Activated CD8-positive, alpha-beta memory T cell treated with anti-CD3 and anti-CD28 coated beads, Interleukin-2, amount 50 U/mL, for 48 hours (primary cell): ENCODE measurements around the gene ADIPOR2.
A peak's percentile ranks its signal among the peaks of the same experiment; 100 is the strongest.

Experiments
- DNase-seq: peaks from one replicate; pipeline ENCODE4 v3.0.0-alpha.2; 2020

The ADIPOR2 gene

GRCh38 chr12:1800401-1801302 is 109.8 kb downstream of the ADIPOR2 start:
- peak; percentile 48 for DNase-seq

- DNase-seq, result no peak
These were observed 110.6 kb downstream of the ADIPOR2 start for GRCh38 chr12:1801303-1801975.

GRCh38 chr12:1803736-1804135 is 112.9 kb downstream of the ADIPOR2 start:
- no peak for DNase-seq

- peak; percentile 87 for DNase-seq
These were observed 113.9 kb downstream of the ADIPOR2 start for GRCh38 chr12:1804545-1805332.

- no peak for DNase-seq
These were observed 114.7 kb downstream of the ADIPOR2 start for GRCh38 chr12:1805441-1806081.

GRCh38 chr12:1806301-1807086 is 115.6 kb downstream of the ADIPOR2 start:
- DNase-seq, result no peak

GRCh38 chr12:1807087-1807860 is 116.4 kb downstream of the ADIPOR2 start:
- DNase-seq, result no peak

GRCh38 chr12:1808036-1808797 is 117.3 kb downstream of the ADIPOR2 start:
- DNase-seq, result no peak

GRCh38 chr12:1808798-1809480 is 118.1 kb downstream of the ADIPOR2 start:
- DNase-seq, result no peak

GRCh38 chr12:1809591-1810190 is 118.8 kb downstream of the ADIPOR2 start:
- no peak for DNase-seq

GRCh38 chr12:1810201-1810930 is 119.5 kb downstream of the ADIPOR2 start:
- no peak for DNase-seq

GRCh38 chr12:1810931-1811280 is 120.0 kb downstream of the ADIPOR2 start:
- DNase-seq, result no peak

- DNase-seq, result no peak
These were observed 120.5 kb downstream of the ADIPOR2 start for GRCh38 chr12:1811281-1811947.

GRCh38 chr12:1811948-1812291 is 121.0 kb downstream of the ADIPOR2 start:
- no peak for DNase-seq

- DNase-seq, result no peak
These were observed 121.9 kb downstream of the ADIPOR2 start for GRCh38 chr12:1812650-1813302.

GRCh38 chr12:1814266-1814665 is 123.4 kb downstream of the ADIPOR2 start:
- DNase-seq, result no peak

- DNase-seq, result no peak
These were observed 124.2 kb downstream of the ADIPOR2 start for GRCh38 chr12:1815108-1815507.
